ENCODE measurements around the gene HSD11B1L. TPM values are rescaled to one million over a fixed set of nuclear protein-coding genes. Genes with fewer than 3 reads are reported as not detected.

Gene HSD11B1L
- total RNA-seq, 2 donors from 2014 or later = 7.7 to 12.7 TPM

GRCh38 chr19:5674714-5675113 lies 6.1 kb upstream of the HSD11B1L start:
- Histone ChIP-seq H3K9ac (ENCODE audit: extremely low read depth, low read length, poor library complexity, severe bottlenecking) (no peak overlapping the region), H3K27me3 (ENCODE audit: control insufficient read depth, insufficient read depth, low read length, poor library complexity, severe bottlenecking) (no peaks in the 10 kb centered on the region), H3K27ac (ENCODE audit: low read depth, low read length) (no peak overlapping the region), H3K9me3 (ENCODE audit: control insufficient read depth, low read length) (no peaks in the 10 kb centered on the region), H3K4me3 (ENCODE audit: low read length) (no peak overlapping the region), H3K4me1 (ENCODE audit: control insufficient read depth, insufficient read depth, low read length) (no peaks in the 10 kb centered on the region), H3K36me3 (ENCODE audit: control insufficient read depth, insufficient read depth, low read length) (peaks cover 19% of the 10 kb centered on the region)
- Mint-ChIP-seq H3K4me1 (peaks cover 7% of the 10 kb centered on the region), H3K9me3 (no peaks in the 10 kb centered on the region), H3K36me3 (ENCODE audit: low read depth) (peaks cover 21% of the 10 kb centered on the region), H3K4me3 (no peak overlapping the region), H3K27me3 (ENCODE audit: insufficient read depth) (no peaks in the 10 kb centered on the region), H3K27ac (peak overlapping the region; percentile 61)
- no peak for TF ChIP-seq CTCF (conservative IDR thresholded peaks at IDR 0.05)
- WGBS, 2 experiments (ENCODE audit: insufficient coverage in 1 of 2, insufficient read length in 1 of 2) = 88 to 95% methylated on average over 3 to 5 of the region's 5 CpGs
- no peak for DNase-seq

GRCh38 chr19:5676105-5676771 lies 4.6 kb upstream of the HSD11B1L start:
- DNase-seq = no peak
- H3K27ac ChIP-seq (ENCODE audit: low read depth, low read length) = no peak overlapping the region
- H3K4me1 Mint-ChIP-seq = peaks cover 7% of the 10 kb centered on the region
- H3K9ac ChIP-seq (ENCODE audit: extremely low read depth, low read length, poor library complexity, severe bottlenecking) = no peak overlapping the region
- peaks cover 14% of the 10 kb centered on the region for H3K36me3 Mint-ChIP-seq (ENCODE audit: low read depth)
- no peak for TF ChIP-seq CTCF (conservative IDR thresholded peaks at IDR 0.05)
- H3K36me3 ChIP-seq (ENCODE audit: control insufficient read depth, insufficient read depth, low read length) = peaks cover 8% of the 10 kb centered on the region
- H3K9me3 ChIP-seq (ENCODE audit: control insufficient read depth, low read length) = no peaks in the 10 kb centered on the region
- no peaks in the 10 kb centered on the region for H3K9me3 Mint-ChIP-seq
- no peak overlapping the region for H3K27ac Mint-ChIP-seq
- WGBS, 2 experiments (ENCODE audit: insufficient coverage in 1 of 2, insufficient read length in 1 of 2) = 92 to 95% methylated on average over 11 to 17 of the region's 17 CpGs
- no peaks in the 10 kb centered on the region for H3K27me3 Mint-ChIP-seq (ENCODE audit: insufficient read depth)
- no peaks in the 10 kb centered on the region for H3K27me3 ChIP-seq (ENCODE audit: control insufficient read depth, insufficient read depth, low read length, poor library complexity, severe bottlenecking)
- no peaks in the 10 kb centered on the region for H3K4me1 ChIP-seq (ENCODE audit: control insufficient read depth, insufficient read depth, low read length)
- no peak overlapping the region for H3K4me3 Mint-ChIP-seq
- H3K4me3 ChIP-seq (ENCODE audit: low read length) = no peak overlapping the region

- H3K4me1 ChIP-seq (ENCODE audit: control insufficient read depth, insufficient read depth, low read length) = no peaks in the 10 kb centered on the region
- peaks cover 7% of the 10 kb centered on the region for H3K4me1 Mint-ChIP-seq
These were observed 4.1 kb upstream of the HSD11B1L start for GRCh38 chr19:5676772-5677105.

More at GRCh38 chr19:5676772-5677105, 4.1 kb upstream of the HSD11B1L start:
- H3K4me3 ChIP-seq (ENCODE audit: low read length) = no peak overlapping the region
- H3K36me3 Mint-ChIP-seq (ENCODE audit: low read depth) = peaks cover 12% of the 10 kb centered on the region
- H3K9ac ChIP-seq (ENCODE audit: extremely low read depth, low read length, poor library complexity, severe bottlenecking) = no peak overlapping the region
- no peaks in the 10 kb centered on the region for H3K9me3 Mint-ChIP-seq
- peak; percentile 48 for DNase-seq
- no peaks in the 10 kb centered on the region for H3K27me3 ChIP-seq (ENCODE audit: control insufficient read depth, insufficient read depth, low read length, poor library complexity, severe bottlenecking)
- peaks cover 6% of the 10 kb centered on the region for H3K36me3 ChIP-seq (ENCODE audit: control insufficient read depth, insufficient read depth, low read length)
- H3K4me3 Mint-ChIP-seq = no peak overlapping the region
- TF ChIP-seq CTCF (conservative IDR thresholded peaks at IDR 0.05) = no peak
- H3K9me3 ChIP-seq (ENCODE audit: control insufficient read depth, low read length) = no peaks in the 10 kb centered on the region
- H3K27ac ChIP-seq (ENCODE audit: low read depth, low read length) = no peak overlapping the region
- H3K27me3 Mint-ChIP-seq (ENCODE audit: insufficient read depth) = peaks cover 4% of the 10 kb centered on the region
- 93 to 94% methylated on average over 12 to 13 of the region's 13 CpGs for WGBS, 2 experiments (ENCODE audit: insufficient coverage in 1 of 2, insufficient read length in 1 of 2)
- H3K27ac Mint-ChIP-seq = no peak overlapping the region

Measured in endodermal cell (in vitro differentiated cells).